GM23338 (cell line): Measurements from ENCODE around the gene DNAJB12. TPM values are rescaled to one million over a fixed set of nuclear protein-coding genes. Genes with fewer than 3 reads are reported as not detected.
A peak's percentile ranks its signal among the peaks of the same experiment; 100 is the strongest.

Experiments used
- ATAC-seq: fragments of 200-7000 bp; cut with Tn5 transposase; 3 replicates; pipeline ENCODE4 v1.9.1; 2020
- DNase-seq: peaks from one replicate; pipeline ENCODE4 v3.0.0-alpha.2; 2015; ENCODE audit warnings: low spot score
- H2AFZ ChIP-seq: fragments of 200-600 bp; sonication (generic); 2 replicates; pipeline ENCODE4 v1.8.0; 2016; ENCODE audit warnings: antibody characterized with exemption, mild to moderate bottlenecking, moderate library complexity
- H3F3A ChIP-seq: fragments of 200-600 bp; sonication (generic); replicated peaks from 2 replicates; pipeline ENCODE4 v1.8.0; 2017; ENCODE audit warnings: antibody characterized with exemption, mixed run types, low read depth
- H3K27ac ChIP-seq: fragments of 200-600 bp; sonication (generic); 2 replicates; pipeline ENCODE4 v1.6.1; 2016; ENCODE audit warnings: low read depth
- H3K27me3 ChIP-seq: fragments of 200-600 bp; sonication (generic); 2 replicates; pipeline ENCODE4 v1.8.0; 2016; ENCODE audit warnings: mild to moderate bottlenecking, mixed run types, moderate library complexity; ENCODE audit not compliant: insufficient read depth
- H3K36me3 ChIP-seq: fragments of 200-600 bp; sonication (generic); 2 replicates; pipeline ENCODE4 v1.8.0; 2016; ENCODE audit warnings: mild to moderate bottlenecking; ENCODE audit not compliant: insufficient read depth
- H3K4me1 ChIP-seq: fragments of 200-600 bp; sonication (generic); 2 replicates; pipeline ENCODE4 v1.8.0; 2016; ENCODE audit warnings: mild to moderate bottlenecking, moderate library complexity; ENCODE audit not compliant: insufficient read depth
- H3K4me2 ChIP-seq: fragments of 200-600 bp; sonication (generic); 2 replicates; pipeline ENCODE4 v1.7.1; 2017; ENCODE audit warnings: mixed run types
- H3K4me3 ChIP-seq: fragments of 200-600 bp; sonication (generic); 2 replicates; pipeline ENCODE4 v1.6.1; 2016; ENCODE audit warnings: mixed run types
- H3K79me2 ChIP-seq: fragments of 200-600 bp; sonication (generic); replicated peaks from 2 replicates; pipeline ENCODE4 v1.8.0; 2017; ENCODE audit warnings: mild to moderate bottlenecking; ENCODE audit not compliant: insufficient read depth
- H3K9me2 ChIP-seq: fragments of 200-600 bp; sonication (generic); 2 replicates; pipeline ENCODE4 v1.8.0; 2017; ENCODE audit not compliant: insufficient read depth
- H4K20me1 ChIP-seq: fragments of 200-600 bp; sonication (generic); replicated peaks from 2 replicates; pipeline ENCODE4 v1.8.0; 2017; ENCODE audit warnings: mild to moderate bottlenecking; ENCODE audit not compliant: insufficient read depth
- H3K27ac Mint-ChIP-seq: 2 replicates; pipeline ENCODE4 v1.8.0; 2020; ENCODE audit warnings: inconsistent platforms, mild to moderate bottlenecking, moderate library complexity, mixed read lengths
- H3K27me3 Mint-ChIP-seq: 3 replicates; pipeline ENCODE4 v1.8.0; 2022; ENCODE audit warnings: low read depth, mild to moderate bottlenecking, moderate library complexity, mixed read lengths, inconsistent platforms; ENCODE audit not compliant: insufficient read depth, poor library complexity
- H3K36me3 Mint-ChIP-seq: 3 replicates; pipeline ENCODE4 v1.8.0; 2021; ENCODE audit warnings: low read depth, mild to moderate bottlenecking, inconsistent platforms, moderate library complexity, mixed read lengths
- H3K4me1 Mint-ChIP-seq: 3 replicates; pipeline ENCODE4 v1.8.0; 2020; ENCODE audit warnings: mild to moderate bottlenecking, inconsistent platforms, mixed read lengths
- H3K4me3 Mint-ChIP-seq: 3 replicates; pipeline ENCODE4 v1.8.0; 2021; ENCODE audit warnings: moderate library complexity, mild to moderate bottlenecking, inconsistent platforms, mixed read lengths
- H3K9me3 Mint-ChIP-seq: 3 replicates; pipeline ENCODE4 v1.8.0; 2020; ENCODE audit warnings: moderate library complexity, mild to moderate bottlenecking, inconsistent platforms, mixed read lengths
- CREB1 ChIP-seq: fragments of 250-450 bp; sonication (Bioruptor Pico); IDR thresholded peaks from 2 replicates; pipeline ENCODE4 v1.5.0; 2020; ENCODE audit warnings: low read depth, mild to moderate bottlenecking, moderate library complexity
- CTCF ChIP-seq, 2 experiments: fragments of 200-600 bp in 1 of 2; sonication (generic) in 1 of 2; conservative IDR thresholded peaks; 2 replicates each; pipeline versions ENCODE4 v1.5.1 to v1.6.1; 2016 to 2017; ENCODE audit warnings: antibody characterized with exemption in 2 of 2, low read depth in 2 of 2, mild to moderate bottlenecking in 2 of 2, moderate library complexity in 1 of 2
- ETS1 ChIP-seq: IDR thresholded peaks from 2 replicates; pipeline ENCODE4 v1.6.1; 2016; ENCODE audit warnings: antibody characterized with exemption
- JUNB ChIP-seq: IDR thresholded peaks from one replicate; pipeline ENCODE4 v1.6.1; 2016; ENCODE audit warnings: antibody characterized with exemption; ENCODE audit not compliant: unreplicated experiment
- POLR2AphosphoS5 ChIP-seq: IDR thresholded peaks from 2 replicates; pipeline ENCODE4 v1.6.1; 2016; ENCODE audit warnings: antibody characterized with exemption, low read depth
- REST ChIP-seq: IDR thresholded peaks from one replicate; pipeline ENCODE4 v1.6.1; 2018; ENCODE audit warnings: antibody characterized with exemption; ENCODE audit not compliant: unreplicated experiment
- STAT1 ChIP-seq: IDR thresholded peaks from one replicate; pipeline ENCODE4 v1.6.1; 2016; ENCODE audit warnings: antibody characterized with exemption; ENCODE audit not compliant: unreplicated experiment
- ZNF114 ChIP-seq: fragments of 250-450 bp; sonication (Bioruptor Pico); IDR thresholded peaks from 2 replicates; pipeline ENCODE4 v1.5.0; 2020; ENCODE audit warnings: mild to moderate bottlenecking, moderate library complexity
- ZNF331 ChIP-seq: fragments of 250-450 bp; sonication (Bioruptor Pico); IDR thresholded peaks from 2 replicates; pipeline ENCODE4 v1.5.0; 2020; ENCODE audit warnings: low read depth, mild to moderate bottlenecking, moderate library complexity
- ZNF462 ChIP-seq: fragments of 250-450 bp; sonication (Bioruptor Pico); IDR thresholded peaks from 2 replicates; pipeline ENCODE4 v1.5.0; 2020; ENCODE audit warnings: mild to moderate bottlenecking, moderate library complexity
- polyA plus RNA-seq: library from polyadenylated mRNA; unstranded; fragments of >200 nt; fragmentation: Nextera tagmentation; extraction: Ambion mirVana; gene quantifications from 2 replicates; pipeline ENCODE4 v1.2.1, GENCODE V29; 2016
- total RNA-seq: library from RNA; depleted of rRNA; stranded (reverse); fragments of >200 nt; shearing (Covaris generic); gene quantifications from 2 replicates; pipeline ENCODE4 v1.2.3, GENCODE V29; 2014

DNAJB12 gene
- total and polyA plus RNA-seq, 2 experiments from 2014 or later: 12.8 to 16.0 TPM

- Histone ChIP-seq H3K36me3 (no peaks in the 10 kb centered on the region), H2AFZ (peak overlapping the region; percentile 92), H3F3A (peaks cover 13% of the 10 kb centered on the region), H3K4me1 (peaks cover 34% of the 10 kb centered on the region), H3K9me2 (no peaks in the 10 kb centered on the region), H3K4me3 (peak overlapping the region; percentile 61), H3K27me3 (no peaks in the 10 kb centered on the region), H4K20me1 (no peaks in the 10 kb centered on the region), H3K27ac (peak overlapping the region; percentile 98), H3K79me2 (no peaks in the 10 kb centered on the region), H3K4me2 (peak overlapping the region; percentile 87)
- H3K36me3 Mint-ChIP-seq: no peaks in the 10 kb centered on the region; the same call in 2 of the 3 replicates
- peaks cover 25% of the 10 kb centered on the region for H3K27me3 Mint-ChIP-seq
- DNase-seq (peak; percentile 90), ATAC-seq (peak; percentile 62)
- H3K4me3 Mint-ChIP-seq: peak overlapping the region; percentile 43
- no peaks in the 10 kb centered on the region; the same call in 2 of the 3 replicates for H3K9me3 Mint-ChIP-seq
- TF ChIP-seq ETS1: peak; percentile 58
- TF ChIP-seq CTCF (conservative IDR thresholded peaks at IDR 0.05; ENCODE audit: low read depth in 2 of 2): no peak; a peak in 1 of 4 replicates
- no peak for TF ChIP-seq REST
- TF ChIP-seq POLR2AphosphoS5: peak; percentile 40; the same call in 1 of the 2 replicates
- TF ChIP-seq ZNF462 (CRISPR knock-in tag): no peak
- 0 out of 2 replicates have a peak, but pooled peaks have one; percentile 3 for TF ChIP-seq CREB1 (CRISPR knock-in tag)
- no peak for TF ChIP-seq JUNB
- TF ChIP-seq ZNF331 (CRISPR knock-in tag): no peak
- no peak for TF ChIP-seq ZNF114
- no peak for TF ChIP-seq STAT1
- H3K27ac Mint-ChIP-seq: peak overlapping the region; percentile 100
- peaks cover 58% of the 10 kb centered on the region for H3K4me1 Mint-ChIP-seq
Measured at GRCh38 chr10:72319416-72320254, 35.1 kb downstream of the DNAJB12 start.
